ENCODE results near the gene SLC25A1. TPM values are rescaled to one million over a fixed set of nuclear protein-coding genes. Genes with fewer than 3 reads are reported as not detected.

The SLC25A1 gene
- total RNA-seq, 1 experiment from 2014 or later: 201 TPM

DNA sequence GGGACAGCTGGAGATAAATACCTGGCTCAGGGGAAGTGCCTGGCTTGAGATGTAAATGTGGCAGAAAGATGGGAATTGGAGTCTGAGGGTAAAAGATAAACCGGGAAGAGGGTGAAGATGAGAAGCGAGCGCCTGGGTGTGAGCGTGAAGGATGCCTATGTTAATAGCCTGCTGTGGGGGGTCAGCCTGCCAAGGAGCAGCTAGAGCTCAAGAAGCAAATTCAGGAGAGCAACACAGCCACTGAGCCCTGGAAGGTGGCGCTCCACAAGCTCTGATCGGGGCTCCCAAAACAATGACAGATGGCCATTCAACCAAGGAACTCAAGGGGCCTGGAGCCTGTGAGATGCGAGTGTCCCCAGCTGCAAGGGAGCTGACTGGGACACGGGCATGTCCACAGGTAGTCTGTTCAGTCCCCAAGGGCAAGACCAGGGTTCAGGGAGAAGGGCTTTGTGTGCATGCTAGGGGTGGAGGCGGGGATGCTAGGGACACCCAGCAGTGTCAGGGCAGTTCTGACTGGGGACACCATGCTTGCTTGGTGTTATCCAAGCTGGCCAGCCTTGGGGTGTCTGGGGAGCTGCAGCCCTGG lies 31.2 kb downstream of the SLC25A1 start:
- H3K9me3 Mint-ChIP-seq: 0 out of 2 replicates have a peak, but pooled peaks cover 4% of the 10 kb centered on the region
- no peak for ATAC-seq
- TF ChIP-seq ZNF671 (CRISPR knock-in tag; IDR thresholded peaks at IDR 0.05) (no peak), ZNF317 (CRISPR knock-in tag; IDR thresholded peaks at IDR 0.05; ENCODE audit: borderline replicate concordance, low read depth) (no peak), SP1 (CRISPR knock-in tag; conservative IDR thresholded peaks at IDR 0.05) (no peak), TEAD4 (CRISPR knock-in tag; IDR thresholded peaks at IDR 0.05) (no peak), EMX1 (CRISPR knock-in tag; IDR thresholded peaks at IDR 0.05) (no peak), ZNF423 (CRISPR knock-in tag; IDR thresholded peaks at IDR 0.05) (no peak), JUN (CRISPR knock-in tag; IDR thresholded peaks at IDR 0.05) (no peak), ZNF219 (CRISPR knock-in tag; IDR thresholded peaks at IDR 0.05; ENCODE audit: borderline replicate concordance) (no peak)
- TF ChIP-seq, protein P1, sequence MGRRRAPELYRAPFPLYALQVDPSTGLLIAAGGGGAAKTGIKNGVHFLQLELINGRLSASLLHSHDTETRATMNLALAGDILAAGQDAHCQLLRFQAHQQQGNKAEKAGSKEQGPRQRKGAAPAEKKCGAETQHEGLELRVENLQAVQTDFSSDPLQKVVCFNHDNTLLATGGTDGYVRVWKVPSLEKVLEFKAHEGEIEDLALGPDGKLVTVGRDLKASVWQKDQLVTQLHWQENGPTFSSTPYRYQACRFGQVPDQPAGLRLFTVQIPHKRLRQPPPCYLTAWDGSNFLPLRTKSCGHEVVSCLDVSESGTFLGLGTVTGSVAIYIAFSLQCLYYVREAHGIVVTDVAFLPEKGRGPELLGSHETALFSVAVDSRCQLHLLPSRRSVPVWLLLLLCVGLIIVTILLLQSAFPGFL (CRISPR knock-in tag; IDR thresholded peaks at IDR 0.05; ENCODE audit: borderline replicate concordance): no peak
- TF ChIP-seq, protein P2, sequence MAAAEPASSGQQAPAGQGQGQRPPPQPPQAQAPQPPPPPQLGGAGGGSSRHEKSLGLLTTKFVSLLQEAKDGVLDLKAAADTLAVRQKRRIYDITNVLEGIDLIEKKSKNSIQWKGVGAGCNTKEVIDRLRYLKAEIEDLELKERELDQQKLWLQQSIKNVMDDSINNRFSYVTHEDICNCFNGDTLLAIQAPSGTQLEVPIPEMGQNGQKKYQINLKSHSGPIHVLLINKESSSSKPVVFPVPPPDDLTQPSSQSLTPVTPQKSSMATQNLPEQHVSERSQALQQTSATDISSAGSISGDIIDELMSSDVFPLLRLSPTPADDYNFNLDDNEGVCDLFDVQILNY (CRISPR knock-in tag; IDR thresholded peaks at IDR 0.05): no peak
- H3K4me3 Mint-ChIP-seq: no peak overlapping the region
- peaks cover 24% of the 10 kb centered on the region for H3K4me1 Mint-ChIP-seq
- ChIA-PET CTCF (interaction anchor here (0.6 to 3.5 kb wide), 13 partner anchors 11 to 482 kb away, joined by 3 to 22 read pairs (median 3); partner anchors contain the start of genes DGCR2 and SLC25A1), POLR2A (interaction anchor here (0.7 kb wide), 1 partner anchor 27 kb away, joined by 3 read pairs; no protein-coding TSS in a partner anchor)
- DNase-seq (ENCODE audit: low spot score): peak; percentile 28
- peaks cover 61% of the 10 kb centered on the region for H3K27me3 Mint-ChIP-seq (ENCODE audit: low read depth)
- H3K36me3 Mint-ChIP-seq: peaks cover 4% of the 10 kb centered on the region; the same call in 1 of the 2 replicates
- H3K27ac Mint-ChIP-seq: no peak overlapping the region

DNA sequence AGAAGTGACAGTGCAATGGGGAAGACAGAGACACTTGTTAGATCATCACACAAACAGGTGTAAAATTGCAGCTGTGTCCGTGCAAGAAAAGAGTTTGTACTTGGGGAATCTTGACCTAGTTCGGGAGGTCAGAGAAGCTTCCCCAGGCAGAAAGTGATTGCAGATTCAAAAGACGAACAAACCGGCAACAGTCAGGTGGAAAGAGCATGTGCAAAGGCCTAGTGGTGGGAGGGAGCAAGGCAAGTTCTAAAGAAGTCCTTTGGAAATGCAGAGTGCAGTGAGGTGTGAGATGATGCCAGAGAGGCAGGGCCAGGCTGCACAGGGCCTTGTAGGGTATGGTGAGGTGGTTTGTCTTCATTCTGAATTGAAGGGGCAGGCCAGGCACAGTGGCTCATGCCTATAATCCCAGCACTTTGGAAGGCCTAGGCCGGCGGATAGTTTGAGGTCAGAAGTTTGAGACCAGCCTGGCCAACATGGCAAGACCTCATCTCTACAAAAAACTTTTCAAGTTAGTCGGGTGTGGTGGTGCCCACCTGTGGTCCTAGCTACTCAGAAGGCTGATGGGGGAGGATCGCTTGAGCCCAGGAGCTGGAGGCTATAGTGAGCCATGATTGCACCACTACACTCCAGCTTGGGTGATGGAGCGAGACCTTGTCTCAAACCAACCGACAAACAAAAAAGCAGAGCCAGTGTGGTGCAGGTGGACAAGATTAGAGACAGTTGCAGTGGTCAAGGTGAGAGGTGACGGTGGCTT lies 32.1 kb downstream of the SLC25A1 start:
- POLR2A ChIA-PET: no interaction called here
- CTCF ChIA-PET: interaction anchor here (1.0 to 3.5 kb wide), 11 partner anchors 14 to 483 kb away, joined by 3 to 22 read pairs (median 3); partner anchors contain the start of genes DGCR2 and SLC25A1

More for the DNA sequence above, 32.1 kb downstream of the SLC25A1 start:
- Mint-ChIP-seq H3K4me1 (peaks cover 24% of the 10 kb centered on the region), H3K4me3 (no peak overlapping the region), H3K9me3 (no peaks in the 10 kb centered on the region), H3K36me3 (peaks cover 2% of the 10 kb centered on the region; the same call in 1 of the 2 replicates), H3K27ac (no peak overlapping the region), H3K27me3 (ENCODE audit: low read depth) (peaks cover 52% of the 10 kb centered on the region)
- TF ChIP-seq JAZF1 (CRISPR knock-in tag; IDR thresholded peaks at IDR 0.05) (no peak), NFATC4 (CRISPR knock-in tag; IDR thresholded peaks at IDR 0.05) (no peak), NR3C1 (CRISPR knock-in tag; conservative IDR thresholded peaks at IDR 0.05; ENCODE audit: low read depth) (no peak), ZNF317 (CRISPR knock-in tag; IDR thresholded peaks at IDR 0.05; ENCODE audit: borderline replicate concordance, low read depth) (no peak)
- TF ChIP-seq, protein P3, sequence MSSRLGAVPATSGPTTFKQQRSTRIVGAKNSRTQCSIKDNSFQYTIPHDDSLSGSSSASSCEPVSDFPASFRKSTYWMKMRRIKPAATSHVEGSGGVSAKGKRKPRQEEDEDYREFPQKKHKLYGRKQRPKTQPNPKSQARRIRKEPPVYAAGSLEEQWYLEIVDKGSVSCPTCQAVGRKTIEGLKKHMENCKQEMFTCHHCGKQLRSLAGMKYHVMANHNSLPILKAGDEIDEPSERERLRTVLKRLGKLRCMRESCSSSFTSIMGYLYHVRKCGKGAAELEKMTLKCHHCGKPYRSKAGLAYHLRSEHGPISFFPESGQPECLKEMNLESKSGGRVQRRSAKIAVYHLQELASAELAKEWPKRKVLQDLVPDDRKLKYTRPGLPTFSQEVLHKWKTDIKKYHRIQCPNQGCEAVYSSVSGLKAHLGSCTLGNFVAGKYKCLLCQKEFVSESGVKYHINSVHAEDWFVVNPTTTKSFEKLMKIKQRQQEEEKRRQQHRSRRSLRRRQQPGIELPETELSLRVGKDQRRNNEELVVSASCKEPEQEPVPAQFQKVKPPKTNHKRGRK (CRISPR knock-in tag; IDR thresholded peaks at IDR 0.05; ENCODE audit: borderline replicate concordance): no peak
- TF ChIP-seq, protein P4, sequence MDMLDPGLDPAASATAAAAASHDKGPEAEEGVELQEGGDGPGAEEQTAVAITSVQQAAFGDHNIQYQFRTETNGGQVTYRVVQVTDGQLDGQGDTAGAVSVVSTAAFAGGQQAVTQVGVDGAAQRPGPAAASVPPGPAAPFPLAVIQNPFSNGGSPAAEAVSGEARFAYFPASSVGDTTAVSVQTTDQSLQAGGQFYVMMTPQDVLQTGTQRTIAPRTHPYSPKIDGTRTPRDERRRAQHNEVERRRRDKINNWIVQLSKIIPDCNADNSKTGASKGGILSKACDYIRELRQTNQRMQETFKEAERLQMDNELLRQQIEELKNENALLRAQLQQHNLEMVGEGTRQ (CRISPR knock-in tag; IDR thresholded peaks at IDR 0.05): no peak
- TF ChIP-seq, protein P5, sequence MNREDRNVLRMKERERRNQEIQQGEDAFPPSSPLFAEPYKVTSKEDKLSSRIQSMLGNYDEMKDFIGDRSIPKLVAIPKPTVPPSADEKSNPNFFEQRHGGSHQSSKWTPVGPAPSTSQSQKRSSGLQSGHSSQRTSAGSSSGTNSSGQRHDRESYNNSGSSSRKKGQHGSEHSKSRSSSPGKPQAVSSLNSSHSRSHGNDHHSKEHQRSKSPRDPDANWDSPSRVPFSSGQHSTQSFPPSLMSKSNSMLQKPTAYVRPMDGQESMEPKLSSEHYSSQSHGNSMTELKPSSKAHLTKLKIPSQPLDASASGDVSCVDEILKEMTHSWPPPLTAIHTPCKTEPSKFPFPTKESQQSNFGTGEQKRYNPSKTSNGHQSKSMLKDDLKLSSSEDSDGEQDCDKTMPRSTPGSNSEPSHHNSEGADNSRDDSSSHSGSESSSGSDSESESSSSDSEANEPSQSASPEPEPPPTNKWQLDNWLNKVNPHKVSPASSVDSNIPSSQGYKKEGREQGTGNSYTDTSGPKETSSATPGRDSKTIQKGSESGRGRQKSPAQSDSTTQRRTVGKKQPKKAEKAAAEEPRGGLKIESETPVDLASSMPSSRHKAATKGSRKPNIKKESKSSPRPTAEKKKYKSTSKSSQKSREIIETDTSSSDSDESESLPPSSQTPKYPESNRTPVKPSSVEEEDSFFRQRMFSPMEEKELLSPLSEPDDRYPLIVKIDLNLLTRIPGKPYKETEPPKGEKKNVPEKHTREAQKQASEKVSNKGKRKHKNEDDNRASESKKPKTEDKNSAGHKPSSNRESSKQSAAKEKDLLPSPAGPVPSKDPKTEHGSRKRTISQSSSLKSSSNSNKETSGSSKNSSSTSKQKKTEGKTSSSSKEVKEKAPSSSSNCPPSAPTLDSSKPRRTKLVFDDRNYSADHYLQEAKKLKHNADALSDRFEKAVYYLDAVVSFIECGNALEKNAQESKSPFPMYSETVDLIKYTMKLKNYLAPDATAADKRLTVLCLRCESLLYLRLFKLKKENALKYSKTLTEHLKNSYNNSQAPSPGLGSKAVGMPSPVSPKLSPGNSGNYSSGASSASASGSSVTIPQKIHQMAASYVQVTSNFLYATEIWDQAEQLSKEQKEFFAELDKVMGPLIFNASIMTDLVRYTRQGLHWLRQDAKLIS (CRISPR knock-in tag; IDR thresholded peaks at IDR 0.05; ENCODE audit: borderline replicate concordance): no peak
- TF ChIP-seq, protein P6, sequence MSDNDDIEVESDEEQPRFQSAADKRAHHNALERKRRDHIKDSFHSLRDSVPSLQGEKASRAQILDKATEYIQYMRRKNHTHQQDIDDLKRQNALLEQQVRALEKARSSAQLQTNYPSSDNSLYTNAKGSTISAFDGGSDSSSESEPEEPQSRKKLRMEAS (CRISPR knock-in tag; IDR thresholded peaks at IDR 0.05): no peak
- TF ChIP-seq, protein P7, sequence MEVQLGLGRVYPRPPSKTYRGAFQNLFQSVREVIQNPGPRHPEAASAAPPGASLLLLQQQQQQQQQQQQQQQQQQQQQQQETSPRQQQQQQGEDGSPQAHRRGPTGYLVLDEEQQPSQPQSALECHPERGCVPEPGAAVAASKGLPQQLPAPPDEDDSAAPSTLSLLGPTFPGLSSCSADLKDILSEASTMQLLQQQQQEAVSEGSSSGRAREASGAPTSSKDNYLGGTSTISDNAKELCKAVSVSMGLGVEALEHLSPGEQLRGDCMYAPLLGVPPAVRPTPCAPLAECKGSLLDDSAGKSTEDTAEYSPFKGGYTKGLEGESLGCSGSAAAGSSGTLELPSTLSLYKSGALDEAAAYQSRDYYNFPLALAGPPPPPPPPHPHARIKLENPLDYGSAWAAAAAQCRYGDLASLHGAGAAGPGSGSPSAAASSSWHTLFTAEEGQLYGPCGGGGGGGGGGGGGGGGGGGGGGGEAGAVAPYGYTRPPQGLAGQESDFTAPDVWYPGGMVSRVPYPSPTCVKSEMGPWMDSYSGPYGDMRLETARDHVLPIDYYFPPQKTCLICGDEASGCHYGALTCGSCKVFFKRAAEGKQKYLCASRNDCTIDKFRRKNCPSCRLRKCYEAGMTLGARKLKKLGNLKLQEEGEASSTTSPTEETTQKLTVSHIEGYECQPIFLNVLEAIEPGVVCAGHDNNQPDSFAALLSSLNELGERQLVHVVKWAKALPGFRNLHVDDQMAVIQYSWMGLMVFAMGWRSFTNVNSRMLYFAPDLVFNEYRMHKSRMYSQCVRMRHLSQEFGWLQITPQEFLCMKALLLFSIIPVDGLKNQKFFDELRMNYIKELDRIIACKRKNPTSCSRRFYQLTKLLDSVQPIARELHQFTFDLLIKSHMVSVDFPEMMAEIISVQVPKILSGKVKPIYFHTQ (CRISPR knock-in tag; IDR thresholded peaks at IDR 0.05): no peak
- TF ChIP-seq, protein P8, sequence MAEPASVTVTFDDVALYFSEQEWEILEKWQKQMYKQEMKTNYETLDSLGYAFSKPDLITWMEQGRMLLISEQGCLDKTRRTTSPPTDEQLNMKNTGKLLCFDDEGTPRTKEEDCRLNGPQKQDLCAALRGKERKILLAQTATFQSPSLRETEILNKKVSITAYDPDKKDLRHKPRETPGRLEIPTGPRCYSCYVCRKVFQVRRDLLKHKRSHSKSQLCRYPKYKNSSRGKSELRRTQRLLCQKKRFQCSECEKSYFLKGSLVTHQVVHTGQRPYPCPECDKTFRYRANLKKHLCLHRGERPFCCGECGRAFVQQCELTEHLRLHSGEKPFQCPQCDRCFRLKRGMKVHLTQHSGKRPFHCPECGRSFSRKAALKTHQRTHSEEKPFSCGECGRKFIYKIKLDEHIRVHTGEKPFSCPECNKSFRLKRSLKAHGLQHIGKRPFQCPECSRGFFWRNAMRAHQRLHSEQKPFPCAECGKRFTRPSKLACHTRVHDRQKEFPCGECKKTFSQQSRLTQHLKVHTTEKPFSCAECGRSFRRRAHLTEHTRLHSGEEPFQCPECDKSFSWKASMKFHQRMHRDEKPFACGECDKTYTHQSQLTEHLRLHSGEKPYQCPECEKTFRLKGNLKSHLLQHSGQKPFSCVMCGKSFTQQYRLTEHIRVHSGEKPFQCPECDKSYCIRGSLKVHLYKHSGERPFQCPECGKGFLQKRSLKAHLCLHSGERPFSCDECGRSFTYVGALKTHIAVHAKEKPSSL (CRISPR knock-in tag; conservative IDR thresholded peaks at IDR 0.05): no peak
- ATAC-seq (no peak), DNase-seq (ENCODE audit: low spot score) (no peak)
